Peyer's patch (tissue), 4 donors: ENCODE results near the gene HOXA11.

Experiments used
- POLR2A ChIP-seq, 2 donors: fragments of 450-650 bp; IDR thresholded peaks; one replicate each; pipeline ENCODE4 v1.5.1; 2017; ENCODE audit warnings: antibody characterized with exemption in 2 of 2, mild to moderate bottlenecking in 2 of 2, moderate library complexity in 2 of 2
- TF ChIP-seq, protein P1 (sequence below), 6 experiments: fragments of 450-650 bp in 4 of 6; fragments of 200-600 bp in 2 of 6; sonication (generic) in 1 of 6; IDR thresholded peaks; one replicate each; pipeline ENCODE4 v1.5.1; 2017 to 2019; ENCODE audit warnings: antibody characterized with exemption in 6 of 6, mild to moderate bottlenecking in 3 of 6, moderate library complexity in 1 of 6

DNA sequence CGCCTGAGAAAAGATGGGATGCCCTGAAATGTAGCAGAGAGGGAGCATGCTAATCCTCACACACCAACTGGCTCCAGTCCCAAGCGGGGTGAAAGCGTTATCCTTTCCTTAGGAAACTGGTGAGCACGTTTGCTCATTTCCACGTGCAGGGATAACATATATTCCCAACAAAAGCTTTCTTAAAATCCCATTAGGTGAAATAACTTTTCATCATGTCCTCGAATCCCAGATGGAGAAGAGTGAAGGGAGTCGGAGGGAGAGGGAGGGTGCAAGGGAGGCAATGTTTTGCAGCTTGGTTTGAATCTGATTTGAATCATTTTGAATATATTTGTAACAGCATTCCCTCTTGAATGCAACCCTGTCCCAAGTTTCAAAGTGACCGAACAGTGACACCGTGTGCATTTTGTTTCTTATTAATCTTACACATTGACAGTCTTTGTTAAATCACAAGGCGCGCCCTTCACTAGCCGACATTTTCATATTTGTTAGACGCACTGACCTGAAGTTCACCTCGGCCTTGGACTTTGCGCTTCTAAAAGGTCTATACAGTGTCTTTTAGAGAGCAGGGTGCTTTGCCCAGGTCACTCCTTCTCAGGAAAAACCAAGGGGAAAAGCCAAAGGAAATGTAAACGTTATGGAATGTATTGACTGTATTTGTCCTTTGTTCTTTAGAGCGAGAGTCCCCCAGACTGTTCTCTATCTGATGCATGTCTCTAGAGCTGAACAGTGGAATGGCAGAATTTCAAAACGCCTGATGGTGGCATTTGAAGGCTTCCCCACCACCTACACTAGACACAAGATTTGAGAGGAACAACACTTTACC is 51.4 kb downstream of the HOXA11 start:
- TF ChIP-seq, protein P1, sequence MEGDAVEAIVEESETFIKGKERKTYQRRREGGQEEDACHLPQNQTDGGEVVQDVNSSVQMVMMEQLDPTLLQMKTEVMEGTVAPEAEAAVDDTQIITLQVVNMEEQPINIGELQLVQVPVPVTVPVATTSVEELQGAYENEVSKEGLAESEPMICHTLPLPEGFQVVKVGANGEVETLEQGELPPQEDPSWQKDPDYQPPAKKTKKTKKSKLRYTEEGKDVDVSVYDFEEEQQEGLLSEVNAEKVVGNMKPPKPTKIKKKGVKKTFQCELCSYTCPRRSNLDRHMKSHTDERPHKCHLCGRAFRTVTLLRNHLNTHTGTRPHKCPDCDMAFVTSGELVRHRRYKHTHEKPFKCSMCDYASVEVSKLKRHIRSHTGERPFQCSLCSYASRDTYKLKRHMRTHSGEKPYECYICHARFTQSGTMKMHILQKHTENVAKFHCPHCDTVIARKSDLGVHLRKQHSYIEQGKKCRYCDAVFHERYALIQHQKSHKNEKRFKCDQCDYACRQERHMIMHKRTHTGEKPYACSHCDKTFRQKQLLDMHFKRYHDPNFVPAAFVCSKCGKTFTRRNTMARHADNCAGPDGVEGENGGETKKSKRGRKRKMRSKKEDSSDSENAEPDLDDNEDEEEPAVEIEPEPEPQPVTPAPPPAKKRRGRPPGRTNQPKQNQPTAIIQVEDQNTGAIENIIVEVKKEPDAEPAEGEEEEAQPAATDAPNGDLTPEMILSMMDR (IDR thresholded peaks at IDR 0.05) = no peak
- TF ChIP-seq POLR2A (IDR thresholded peaks at IDR 0.05) = no peak
